Measurements from ENCODE around the gene MRPL9.

The MRPL9 gene

GRCh38 chr1:151711951-151712350, 51.3 kb downstream of the MRPL9 start:
- DNase-seq (ENCODE audit: low read depth, low spot score): no peak

DNA sequence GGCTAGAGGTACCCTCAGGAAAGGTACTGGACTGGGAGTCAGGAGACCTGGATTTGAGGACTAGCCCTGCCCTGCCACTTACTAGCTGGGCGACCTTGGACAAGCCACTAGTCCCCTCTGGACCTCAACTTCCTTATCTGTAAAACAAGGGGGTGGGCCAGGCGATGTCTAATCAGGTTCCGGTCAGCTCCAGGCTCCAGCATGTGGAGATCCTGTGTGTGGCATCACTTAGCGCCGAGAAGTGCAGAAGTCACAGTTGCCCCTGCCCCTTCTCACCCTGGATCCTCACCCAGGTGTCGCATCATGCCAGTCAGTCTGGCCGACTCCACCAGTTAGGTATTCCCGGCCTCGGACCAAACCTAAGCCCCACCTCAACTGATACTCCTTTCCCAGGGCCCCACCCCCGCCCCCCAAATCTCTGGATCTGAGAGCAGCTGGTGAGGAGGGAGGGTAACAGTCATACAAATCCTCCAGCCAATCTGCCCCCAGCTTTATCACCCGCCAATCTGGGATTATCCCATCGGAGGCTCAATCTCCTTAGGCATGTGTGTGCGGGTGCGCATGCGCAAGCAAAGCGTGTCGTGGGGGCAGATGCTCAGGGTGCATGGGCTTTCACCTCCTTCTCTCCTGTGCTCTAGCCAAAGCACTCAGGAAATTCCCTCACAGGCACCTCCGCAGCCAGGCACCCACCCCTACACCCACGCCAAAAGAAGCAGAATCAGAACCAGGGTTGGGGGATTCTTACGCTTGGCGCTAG, 52.1 kb downstream of the MRPL9 start:
- no peak for DNase-seq (ENCODE audit: low read depth, low spot score)

DNA sequence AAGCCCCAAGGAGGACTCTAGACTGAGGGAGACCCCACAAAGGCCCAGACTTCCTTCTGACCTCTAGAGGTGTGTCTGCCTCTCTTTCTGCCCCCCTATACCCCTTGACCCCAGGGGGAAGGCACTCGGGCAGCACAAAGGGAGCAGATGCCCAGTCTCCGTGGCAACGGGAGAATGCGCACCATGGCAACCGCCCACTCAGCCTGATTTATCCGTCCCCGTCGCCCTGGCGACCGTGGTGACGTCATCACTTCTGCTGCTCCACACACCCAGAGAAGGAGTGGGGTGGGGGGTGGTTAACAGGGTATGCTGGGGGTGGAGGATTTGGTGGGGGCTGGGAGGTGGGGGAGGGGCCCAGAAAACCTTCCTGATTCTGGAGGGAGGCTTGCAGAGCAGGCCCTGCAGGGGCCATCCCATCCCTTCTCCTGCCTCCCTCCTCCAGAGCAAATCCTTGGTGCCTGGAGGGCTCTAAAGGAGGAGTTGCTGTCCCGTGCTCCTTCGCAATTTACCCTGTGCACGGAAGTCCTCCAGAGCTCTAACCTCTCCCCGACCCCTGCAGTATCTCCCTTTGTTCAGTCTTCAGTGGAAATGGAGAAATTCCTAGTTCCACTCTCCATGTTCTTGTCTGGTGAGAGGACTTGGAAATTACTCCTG, 53.0 kb downstream of the MRPL9 start:
- DNase-seq (ENCODE audit: low read depth, low spot score): peak; percentile 74

All from ELF-1 (cell line).